NK-92 treated with Interleukin-12 subunit alpha and Interleukin-12 subunit beta, amount 100 ng/mL, for 24 hours (cell line): ENCODE measurements around the gene P2RY2.
"Not testable (repeated sequence)": the region's sequence is repeated elsewhere in the genome, so short reads cannot be mapped to it uniquely, and the experiment has no call there.

Source experiments
- DNase-seq: peaks from one replicate; lab custom pipeline; 2025; lab: John Stamatoyannopoulos, UW

The P2RY2 gene

DNA sequence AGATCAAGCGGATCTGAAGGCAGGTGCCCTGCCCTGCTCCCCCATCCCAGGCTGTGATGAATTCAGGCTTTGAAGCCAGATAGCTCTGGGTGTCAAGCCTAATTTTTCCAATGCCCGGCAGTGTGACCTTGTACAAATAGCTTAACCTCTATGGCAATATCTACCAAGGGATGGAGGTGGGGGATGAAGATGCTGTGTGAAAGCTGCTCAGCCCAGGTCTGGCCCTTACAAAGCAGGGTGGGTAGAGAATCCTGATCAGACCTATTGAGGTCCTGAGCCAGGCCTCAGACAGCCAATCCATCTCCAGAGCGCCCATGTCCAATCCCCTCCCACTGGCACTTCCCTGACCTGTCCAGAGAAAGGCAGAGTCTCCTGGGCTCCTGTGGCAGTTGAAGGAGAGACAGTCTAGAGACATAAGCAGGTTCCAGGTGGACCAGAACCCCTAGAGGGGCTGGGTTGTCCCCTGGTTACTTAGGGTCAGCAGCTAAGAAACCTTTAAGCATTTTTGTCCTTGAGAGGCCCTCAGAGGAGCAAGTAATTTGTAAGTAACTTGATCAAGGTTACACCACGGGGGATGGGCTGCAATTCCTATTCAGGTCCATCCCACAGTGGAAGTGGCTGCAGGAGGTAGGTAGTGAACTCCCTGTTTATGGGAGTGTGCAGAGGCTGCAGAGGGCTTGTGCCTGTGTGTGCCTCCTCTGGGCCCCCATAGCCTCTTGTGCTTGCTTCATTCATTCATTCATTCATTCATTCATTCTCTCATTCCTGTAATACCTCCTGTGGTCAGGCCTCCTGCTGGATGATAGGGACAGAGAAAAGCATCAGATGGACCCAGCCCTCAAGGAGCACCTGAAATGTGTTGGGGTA is 10.4 kb downstream of the P2RY2 start:
- DNase-seq = no peak

- DNase-seq = no peak
Measured at GRCh38 chr11:73229321-73229895, 11.3 kb downstream of the P2RY2 start.

DNA sequence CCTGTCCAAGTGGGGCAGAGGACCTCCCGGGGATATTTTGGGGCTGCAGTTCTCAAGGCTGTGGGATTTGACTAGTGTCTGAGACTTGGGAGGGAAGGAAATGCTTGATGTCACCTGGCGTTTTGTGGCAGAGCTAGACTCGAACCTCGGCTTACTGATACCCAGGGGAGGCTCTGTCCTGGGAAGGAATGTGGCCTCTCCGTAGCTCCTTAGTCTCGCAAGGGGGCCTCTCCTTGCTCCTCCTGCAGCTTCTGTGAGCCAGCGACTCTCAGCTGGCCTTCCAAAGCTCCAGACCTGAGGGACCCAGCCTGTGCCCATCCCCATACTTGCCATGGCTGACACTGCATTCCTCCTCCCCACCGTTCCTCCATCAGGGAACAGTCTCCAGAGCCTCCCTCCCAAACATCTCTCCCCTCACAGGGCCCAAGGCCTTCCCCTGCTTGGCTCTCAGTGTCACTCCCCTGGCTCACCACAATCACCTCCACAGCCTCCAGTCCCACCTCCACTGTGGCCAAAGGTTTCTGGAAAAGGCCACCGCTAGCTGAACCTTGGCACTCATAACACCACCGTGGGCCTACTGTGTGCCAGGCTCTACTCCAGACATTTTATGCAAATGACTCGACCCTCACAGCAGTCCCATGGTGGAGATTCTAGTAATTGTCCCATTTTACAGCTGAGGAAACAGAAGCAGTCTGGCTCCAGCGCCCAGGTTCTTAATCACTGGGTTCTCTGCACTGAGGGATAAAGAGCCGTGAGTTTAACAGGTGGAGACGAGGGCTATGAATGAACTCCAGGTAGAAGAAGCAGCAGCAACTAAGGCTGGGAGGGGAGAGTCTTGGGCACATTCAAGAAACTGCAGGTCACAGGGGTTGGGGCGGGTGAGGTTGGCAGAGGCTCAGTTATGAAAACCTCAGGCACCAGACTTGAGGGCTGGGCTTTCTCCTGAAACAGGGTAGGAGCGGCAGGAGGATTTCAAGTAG is 12.1 kb downstream of the P2RY2 start:
- no peak for DNase-seq

DNA sequence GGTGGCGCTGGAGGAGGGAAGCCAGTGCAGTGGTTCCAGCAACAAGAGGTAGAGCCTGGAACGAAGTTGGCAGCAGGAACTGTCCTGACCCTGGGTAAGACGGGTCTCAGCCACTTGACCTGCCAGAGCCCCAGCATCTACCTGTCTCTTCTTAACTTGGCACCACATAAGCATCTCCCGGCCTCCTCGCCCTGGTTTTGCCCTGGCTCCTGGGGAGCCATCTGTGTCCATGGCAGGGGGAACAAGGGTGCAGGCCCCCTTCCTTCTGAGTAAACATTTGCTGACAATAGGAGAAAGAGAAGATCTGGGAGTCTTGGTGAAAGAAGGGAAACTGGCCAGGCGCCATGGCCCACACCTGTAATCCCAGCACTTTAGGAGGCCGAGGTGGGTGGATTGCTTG is 12.8 kb downstream of the P2RY2 start:
- DNase-seq = no peak

DNA sequence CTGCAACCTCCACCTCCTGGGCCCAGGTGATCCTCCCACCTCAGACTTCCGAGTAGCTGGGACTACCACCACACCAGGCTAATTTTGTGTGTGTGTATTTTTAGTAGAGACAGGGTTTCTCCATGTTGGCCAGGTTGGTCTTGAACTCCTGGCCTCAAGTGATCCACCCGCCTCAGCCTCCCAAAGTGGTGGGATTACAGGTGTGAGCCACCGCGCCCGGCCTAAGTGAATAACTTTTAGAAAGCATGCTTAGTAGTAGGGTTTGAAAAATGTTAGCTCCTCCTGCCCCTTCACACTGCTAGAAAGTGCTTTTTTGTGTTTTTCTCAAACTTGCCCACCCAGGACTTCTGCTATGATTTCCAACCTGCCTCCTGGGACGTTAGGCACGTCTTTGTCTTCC is 14.4 kb downstream of the P2RY2 start:
- DNase-seq = not testable (repeated sequence)

DNA sequence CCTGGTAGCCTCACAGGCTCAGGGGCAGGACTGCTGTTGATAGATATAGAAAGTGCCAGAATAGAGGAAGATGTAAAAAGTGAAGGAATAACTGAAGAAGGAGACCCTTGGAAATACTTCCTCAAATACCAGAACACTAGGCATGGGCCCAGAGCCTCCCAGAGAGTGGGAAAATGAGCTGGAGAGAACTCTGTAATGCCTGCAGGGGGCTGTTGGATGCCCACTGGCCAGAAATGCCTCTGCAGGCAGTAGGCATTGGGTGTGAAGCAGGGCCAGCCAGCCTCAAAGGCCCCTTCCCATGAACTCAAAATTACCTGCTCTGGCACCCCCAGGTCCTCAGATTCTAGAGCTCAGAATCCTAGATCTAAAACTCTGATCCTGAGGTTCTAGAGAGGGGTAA is 15.1 kb downstream of the P2RY2 start:
- DNase-seq = no peak

GRCh38 chr11:73233692-73234470 is 15.8 kb downstream of the P2RY2 start:
- DNase-seq = no peak

DNA sequence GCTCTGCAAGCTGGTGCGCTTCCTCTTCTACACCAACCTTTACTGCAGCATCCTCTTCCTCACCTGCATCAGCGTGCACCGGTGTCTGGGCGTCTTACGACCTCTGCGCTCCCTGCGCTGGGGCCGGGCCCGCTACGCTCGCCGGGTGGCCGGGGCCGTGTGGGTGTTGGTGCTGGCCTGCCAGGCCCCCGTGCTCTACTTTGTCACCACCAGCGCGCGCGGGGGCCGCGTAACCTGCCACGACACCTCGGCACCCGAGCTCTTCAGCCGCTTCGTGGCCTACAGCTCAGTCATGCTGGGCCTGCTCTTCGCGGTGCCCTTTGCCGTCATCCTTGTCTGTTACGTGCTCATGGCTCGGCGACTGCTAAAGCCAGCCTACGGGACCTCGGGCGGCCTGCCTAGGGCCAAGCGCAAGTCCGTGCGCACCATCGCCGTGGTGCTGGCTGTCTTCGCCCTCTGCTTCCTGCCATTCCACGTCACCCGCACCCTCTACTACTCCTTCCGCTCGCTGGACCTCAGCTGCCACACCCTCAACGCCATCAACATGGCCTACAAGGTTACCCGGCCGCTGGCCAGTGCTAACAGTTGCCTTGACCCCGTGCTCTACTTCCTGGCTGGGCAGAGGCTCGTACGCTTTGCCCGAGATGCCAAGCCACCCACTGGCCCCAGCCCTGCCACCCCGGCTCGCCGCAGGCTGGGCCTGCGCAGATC is 16.5 kb downstream of the P2RY2 start:
- DNase-seq = no peak

DNA sequence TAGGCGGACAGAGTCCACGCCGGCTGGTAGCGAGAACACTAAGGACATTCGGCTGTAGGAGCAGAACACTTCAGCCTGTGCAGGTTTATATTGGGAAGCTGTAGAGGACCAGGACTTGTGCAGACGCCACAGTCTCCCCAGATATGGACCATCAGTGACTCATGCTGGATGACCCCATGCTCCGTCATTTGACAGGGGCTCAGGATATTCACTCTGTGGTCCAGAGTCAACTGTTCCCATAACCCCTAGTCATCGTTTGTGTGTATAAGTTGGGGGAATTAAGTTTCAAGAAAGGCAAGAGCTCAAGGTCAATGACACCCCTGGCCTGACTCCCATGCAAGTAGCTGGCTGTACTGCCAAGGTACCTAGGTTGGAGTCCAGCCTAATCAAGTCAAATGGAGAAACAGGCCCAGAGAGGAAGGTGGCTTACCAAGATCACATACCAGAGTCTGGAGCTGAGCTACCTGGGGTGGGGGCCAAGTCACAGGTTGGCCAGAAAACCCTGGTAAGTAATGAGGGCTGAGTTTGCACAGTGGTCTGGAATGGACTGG is 17.2 kb downstream of the P2RY2 start:
- no peak for DNase-seq

DNA sequence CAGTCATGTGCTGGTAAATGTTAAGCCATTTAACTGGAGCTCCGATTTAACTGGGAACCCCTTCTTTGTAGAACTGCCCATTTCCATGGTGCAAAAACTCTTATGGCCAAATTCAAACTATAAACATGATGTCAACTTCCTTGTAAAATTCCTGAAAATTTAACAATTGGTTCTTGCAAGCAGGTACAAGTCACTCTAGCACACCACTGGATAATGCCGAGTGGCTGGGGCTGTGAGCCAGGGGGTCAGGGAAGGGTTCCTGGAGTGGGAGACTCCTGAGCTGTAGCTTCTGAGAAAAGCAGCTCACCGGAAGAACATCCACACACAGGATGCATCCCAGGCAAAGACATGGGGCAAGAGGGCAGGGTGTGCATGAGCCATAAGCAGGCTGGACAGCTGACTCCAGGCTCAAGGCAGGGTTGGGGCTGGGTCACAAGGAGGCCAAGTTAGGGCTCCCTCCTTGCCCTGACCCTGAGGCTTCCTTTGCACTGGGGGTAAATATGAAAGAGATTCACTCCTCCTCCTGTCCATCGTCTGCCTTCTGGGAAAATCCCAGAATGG is 18.2 kb downstream of the P2RY2 start:
- DNase-seq = no peak

DNA sequence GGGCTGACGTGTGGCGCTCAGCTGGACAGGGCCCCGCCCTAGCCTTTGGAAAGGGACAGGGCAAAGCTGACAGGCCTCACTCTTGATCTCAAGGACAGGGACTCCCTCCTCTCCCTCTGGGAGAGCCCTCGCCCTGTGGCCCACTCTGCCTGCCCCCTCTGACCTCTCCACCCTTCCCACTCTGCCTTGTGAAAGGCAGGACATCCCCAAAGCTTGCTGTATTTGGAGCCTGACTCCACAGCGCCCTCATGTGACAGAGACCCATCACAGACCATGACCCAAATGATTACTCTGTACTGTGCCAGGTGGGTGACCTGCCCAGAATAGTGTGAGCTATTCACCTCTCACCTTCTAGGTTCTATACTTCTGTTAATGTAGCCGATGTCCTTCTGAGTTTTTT is 18.8 kb downstream of the P2RY2 start:
- DNase-seq = peak; percentile 23

GRCh38 chr11:73237471-73238290 is 19.6 kb downstream of the P2RY2 start:
- DNase-seq = peak; percentile 9

DNA sequence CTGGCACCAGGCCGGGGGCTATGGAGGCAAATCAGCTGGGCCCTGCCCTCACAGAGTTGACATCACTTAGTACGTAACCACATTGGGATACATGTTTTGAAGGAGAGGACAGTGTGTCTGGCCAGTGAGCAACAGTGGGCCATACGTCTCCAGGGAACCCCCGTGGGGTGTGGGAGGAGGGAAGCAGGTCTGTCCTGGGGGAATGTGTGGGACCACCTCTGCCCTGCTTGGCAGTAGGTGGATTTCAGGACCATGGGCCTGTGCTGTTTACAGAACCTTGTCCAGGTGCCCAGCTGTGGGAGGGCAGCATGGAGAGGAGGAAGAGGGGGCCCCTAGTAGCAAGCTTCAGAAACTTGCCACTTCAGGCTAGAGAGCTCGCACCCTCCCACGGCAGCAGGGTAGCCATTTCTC is 21.0 kb downstream of the P2RY2 start:
- no peak for DNase-seq

GRCh38 chr11:73239571-73240189 is 21.6 kb downstream of the P2RY2 start:
- DNase-seq = no peak

DNA sequence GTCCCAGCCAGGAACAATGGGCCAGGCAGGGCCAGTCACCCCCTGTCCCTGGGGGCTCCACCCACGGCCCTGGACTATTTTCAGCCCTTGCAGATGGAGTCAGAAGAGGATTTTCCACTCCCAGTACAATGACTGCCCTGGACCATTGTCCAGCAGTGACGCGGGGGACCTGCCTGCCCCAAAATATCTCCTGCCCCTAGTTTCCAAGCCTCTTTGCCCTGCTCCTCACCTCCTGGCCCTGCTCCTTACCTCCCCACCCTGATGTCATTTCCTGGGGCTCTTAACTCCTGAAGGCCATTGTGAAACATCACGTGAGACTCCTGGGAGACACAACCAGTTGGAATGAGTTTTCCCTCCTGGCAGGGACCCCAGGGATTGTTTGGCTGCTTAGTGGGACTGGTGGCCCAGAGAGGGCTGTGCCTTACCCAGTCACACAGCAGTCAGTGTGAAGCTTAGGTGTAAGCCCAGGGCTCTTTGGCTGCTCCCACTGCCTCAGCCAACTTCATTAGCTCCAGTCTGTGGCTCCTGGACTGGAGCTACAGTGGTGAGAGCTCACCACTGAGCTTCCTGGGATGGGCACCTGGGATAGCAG is 22.2 kb downstream of the P2RY2 start:
- no peak for DNase-seq

GRCh38 chr11:73241300-73241699 is 23.2 kb downstream of the P2RY2 start:
- no peak for DNase-seq

- DNase-seq = peak; percentile 41
Measured at GRCh38 chr11:73242251-73243092, 24.4 kb downstream of the P2RY2 start.

- DNase-seq = no peak
Measured at GRCh38 chr11:73243093-73243485, 25.0 kb downstream of the P2RY2 start.
